Measurements from ENCODE around the gene NUP214. TPM values are rescaled to one million over a fixed set of nuclear protein-coding genes. Genes with fewer than 3 reads are reported as not detected.

NUP214 gene
- total RNA-seq, 2 experiments from 2014 or later, result 19.7 to 69.6 TPM

DNA sequence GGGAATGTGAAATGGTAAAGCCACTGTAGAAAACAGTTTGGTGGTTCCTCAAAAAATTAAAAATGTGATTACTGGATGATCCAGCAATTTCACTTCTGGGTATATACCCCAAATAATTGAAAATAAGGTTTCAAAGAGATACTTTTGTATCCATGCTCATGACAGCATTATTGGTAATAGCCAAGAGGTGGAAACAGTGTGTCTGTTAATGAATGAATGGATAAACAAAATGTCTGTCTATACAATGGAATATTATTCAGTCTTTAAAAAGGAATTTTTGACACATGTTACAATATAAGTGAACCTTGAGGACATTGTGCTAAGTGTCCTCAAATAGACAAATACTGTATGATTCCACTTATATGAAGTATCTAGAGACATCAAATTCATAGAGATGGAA is 40.1 kb downstream of the NUP214 start:
- H3K4me2 ChIP-seq (ENCODE audit: low read length), result no peak overlapping the region
- H3K9me3 ChIP-seq (ENCODE audit: low read length), result no peaks in the 10 kb centered on the region
- no peaks in the 10 kb centered on the region for H3K4me1 ChIP-seq (ENCODE audit: insufficient read depth, low read length, poor library complexity, severe bottlenecking)
- CTCF ChIA-PET (ENCODE audit: unreplicated experiment), result no interaction called here
- POLR2A ChIA-PET, result interaction anchor here (0.6 kb wide), 1 partner anchor 81 kb away, joined by 3 read pairs; no protein-coding TSS in a partner anchor
- TF ChIP-seq, protein P1, sequence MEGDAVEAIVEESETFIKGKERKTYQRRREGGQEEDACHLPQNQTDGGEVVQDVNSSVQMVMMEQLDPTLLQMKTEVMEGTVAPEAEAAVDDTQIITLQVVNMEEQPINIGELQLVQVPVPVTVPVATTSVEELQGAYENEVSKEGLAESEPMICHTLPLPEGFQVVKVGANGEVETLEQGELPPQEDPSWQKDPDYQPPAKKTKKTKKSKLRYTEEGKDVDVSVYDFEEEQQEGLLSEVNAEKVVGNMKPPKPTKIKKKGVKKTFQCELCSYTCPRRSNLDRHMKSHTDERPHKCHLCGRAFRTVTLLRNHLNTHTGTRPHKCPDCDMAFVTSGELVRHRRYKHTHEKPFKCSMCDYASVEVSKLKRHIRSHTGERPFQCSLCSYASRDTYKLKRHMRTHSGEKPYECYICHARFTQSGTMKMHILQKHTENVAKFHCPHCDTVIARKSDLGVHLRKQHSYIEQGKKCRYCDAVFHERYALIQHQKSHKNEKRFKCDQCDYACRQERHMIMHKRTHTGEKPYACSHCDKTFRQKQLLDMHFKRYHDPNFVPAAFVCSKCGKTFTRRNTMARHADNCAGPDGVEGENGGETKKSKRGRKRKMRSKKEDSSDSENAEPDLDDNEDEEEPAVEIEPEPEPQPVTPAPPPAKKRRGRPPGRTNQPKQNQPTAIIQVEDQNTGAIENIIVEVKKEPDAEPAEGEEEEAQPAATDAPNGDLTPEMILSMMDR (conservative IDR thresholded peaks at IDR 0.05; ENCODE audit: low read length), result no peak
- no peak for TF ChIP-seq EZH2phosphoT487 (IDR thresholded peaks at IDR 0.05; ENCODE audit: borderline replicate concordance, low read depth, low read length)
- H3K9me2 ChIP-seq (ENCODE audit: insufficient read depth, low read length), result no peaks in the 10 kb centered on the region
- no TSS peak for BruUV-seq (replicated peaks)
- intact Hi-C loops (cut with micrococcal nuclease; ENCODE audit: unreplicated experiment), result no loop called here
- no peaks in the 10 kb centered on the region for H4K20me1 ChIP-seq (ENCODE audit: insufficient read depth, low read length)
- H3K27ac ChIP-seq (ENCODE audit: low read depth, low read length, poor library complexity, severe bottlenecking), result no peak overlapping the region
- no peak overlapping the region for H3K4me3 ChIP-seq (ENCODE audit: low read depth, low read length, poor library complexity, severe bottlenecking)
- no peak for DNase-seq (ENCODE audit: low spot score)
- H3K36me3 ChIP-seq (ENCODE audit: insufficient read depth, low read length), result peaks cover 84% of the 10 kb centered on the region
- no peak overlapping the region for H2AFZ ChIP-seq (ENCODE audit: low read length)
- H3K79me2 ChIP-seq (ENCODE audit: insufficient read depth, low read depth, low read length), result no peaks in the 10 kb centered on the region

DNA sequence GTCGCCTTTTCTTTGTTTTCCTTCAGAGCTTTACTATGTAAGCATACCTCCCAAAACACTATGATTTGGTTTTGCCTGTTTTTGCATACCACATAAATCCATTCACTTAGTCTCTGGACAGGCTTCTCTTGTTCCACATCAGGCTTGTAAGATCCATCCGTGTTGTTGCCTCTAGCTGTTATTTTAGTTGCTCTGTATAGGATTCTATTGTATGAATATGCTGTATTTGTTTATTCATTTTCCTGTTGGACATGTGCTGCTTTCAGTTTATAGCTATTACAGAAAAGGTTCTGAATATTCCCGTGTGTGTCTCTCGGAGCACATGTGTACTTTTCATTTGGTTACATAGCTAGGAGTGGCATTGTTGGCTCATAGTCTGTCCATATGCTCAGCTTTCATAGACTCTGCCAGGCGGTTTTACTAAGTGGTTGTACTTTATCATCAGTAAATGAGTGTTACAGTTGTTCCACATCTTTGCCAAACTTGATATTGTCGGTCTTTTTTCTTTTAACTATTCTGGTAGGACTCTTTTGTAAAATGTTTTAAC is 41.8 kb downstream of the NUP214 start:
- Histone ChIP-seq H3K36me3 (ENCODE audit: insufficient read depth, low read length) (peaks cover 77% of the 10 kb centered on the region), H3K9me2 (ENCODE audit: insufficient read depth, low read length) (no peaks in the 10 kb centered on the region), H2AFZ (ENCODE audit: low read length) (no peak overlapping the region), H3K79me2 (ENCODE audit: insufficient read depth, low read depth, low read length) (no peaks in the 10 kb centered on the region), H3K4me2 (ENCODE audit: low read length) (no peak overlapping the region), H4K20me1 (ENCODE audit: insufficient read depth, low read length) (no peaks in the 10 kb centered on the region), H3K27ac (ENCODE audit: low read depth, low read length, poor library complexity, severe bottlenecking) (no peak overlapping the region), H3K4me1 (ENCODE audit: insufficient read depth, low read length, poor library complexity, severe bottlenecking) (no peaks in the 10 kb centered on the region), H3K9me3 (ENCODE audit: low read length) (no peaks in the 10 kb centered on the region), H3K4me3 (ENCODE audit: low read depth, low read length, poor library complexity, severe bottlenecking) (no peak overlapping the region)
- CTCF ChIA-PET (ENCODE audit: unreplicated experiment), result no interaction called here
- DNase-seq (ENCODE audit: low spot score), result no peak
- no TSS peak for BruUV-seq (replicated peaks)
- TF ChIP-seq, protein P1 (conservative IDR thresholded peaks at IDR 0.05; ENCODE audit: low read length), result no peak
- no peak for TF ChIP-seq EZH2phosphoT487 (IDR thresholded peaks at IDR 0.05; ENCODE audit: borderline replicate concordance, low read depth, low read length)
- intact Hi-C loops (cut with micrococcal nuclease; ENCODE audit: unreplicated experiment), result no loop called here
- POLR2A ChIA-PET, result no interaction called here

DNA sequence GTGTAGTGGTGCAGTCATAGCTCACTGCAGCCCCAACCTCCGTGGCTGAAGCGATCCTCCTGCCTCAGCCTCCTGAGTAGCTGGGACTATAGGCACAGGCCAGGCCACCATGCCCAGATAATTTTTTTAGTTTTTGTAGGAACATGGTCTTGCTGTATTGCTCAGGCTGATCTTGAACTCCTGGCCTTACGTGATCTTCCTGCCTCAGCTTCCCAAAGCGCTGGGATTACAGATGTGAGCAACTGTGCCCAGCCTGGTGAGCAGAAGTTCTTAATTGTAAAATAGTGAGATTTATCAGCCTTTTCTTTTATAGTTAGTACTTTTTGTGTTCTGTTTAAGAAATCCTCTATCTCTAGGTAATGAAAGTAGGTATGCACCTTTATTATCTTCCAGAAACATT is 42.5 kb downstream of the NUP214 start:
- no peaks in the 10 kb centered on the region for H4K20me1 ChIP-seq (ENCODE audit: insufficient read depth, low read length)
- H3K79me2 ChIP-seq (ENCODE audit: insufficient read depth, low read depth, low read length), result no peaks in the 10 kb centered on the region
- no peak overlapping the region for H3K4me3 ChIP-seq (ENCODE audit: low read depth, low read length, poor library complexity, severe bottlenecking)
- no peak for DNase-seq (ENCODE audit: low spot score)
- no TSS peak for BruUV-seq (replicated peaks)
- ChIA-PET CTCF (ENCODE audit: unreplicated experiment) (no interaction called here), POLR2A (no interaction called here)
- H3K36me3 ChIP-seq (ENCODE audit: insufficient read depth, low read length), result peaks cover 76% of the 10 kb centered on the region
- H2AFZ ChIP-seq (ENCODE audit: low read length), result no peak overlapping the region
- intact Hi-C loops (cut with micrococcal nuclease; ENCODE audit: unreplicated experiment), result loop anchor here (2.0 kb wide), 1 partner anchor 31 kb away; no protein-coding TSS in a partner anchor
- TF ChIP-seq, protein P1 (conservative IDR thresholded peaks at IDR 0.05; ENCODE audit: low read length), result no peak
- TF ChIP-seq EZH2phosphoT487 (IDR thresholded peaks at IDR 0.05; ENCODE audit: borderline replicate concordance, low read depth, low read length), result no peak
- H3K27ac ChIP-seq (ENCODE audit: low read depth, low read length, poor library complexity, severe bottlenecking), result no peak overlapping the region
- H3K4me1 ChIP-seq (ENCODE audit: insufficient read depth, low read length, poor library complexity, severe bottlenecking), result no peaks in the 10 kb centered on the region
- no peaks in the 10 kb centered on the region for H3K9me2 ChIP-seq (ENCODE audit: insufficient read depth, low read length)
- no peak overlapping the region for H3K4me2 ChIP-seq (ENCODE audit: low read length)
- no peaks in the 10 kb centered on the region for H3K9me3 ChIP-seq (ENCODE audit: low read length)

All from OCI-LY7 (cell line).